Heart left ventricle (tissue), 16 donors: Measurements from ENCODE around the gene THOC7. TPM values are rescaled to one million over a fixed set of nuclear protein-coding genes. Genes with fewer than 3 reads are reported as not detected.

Experiments
- ATAC-seq, 4 donors: fragments of 200-7000 bp; cut with Tn5 transposase; one replicate each; pipeline ENCODE4 v1.9.1; 2020 to 2022; ENCODE audit warnings: moderate library complexity in 4 of 4, mild to moderate bottlenecking in 3 of 4, moderate number of reproducible peaks in 1 of 4
- DNase-seq, 5 donors: peaks; one replicate each; pipeline ENCODE4 v3.0.0-alpha.2; 2020
- H3K27ac ChIP-seq, 12 donors: fragments of 200-600 bp; sonication (generic) in 4 of 12; one replicate each; pipeline versions ENCODE4 v1.5.0 to v1.8.0; 2016 to 2022; ENCODE audit warnings: mild to moderate bottlenecking in 2 of 12
- H3K27me3 ChIP-seq, 9 donors: fragments of 200-600 bp; sonication (generic) in 2 of 9; one replicate each; pipeline versions ENCODE4 v1.5.1 to v1.8.0; 2016 to 2022; ENCODE audit warnings: mild to moderate bottlenecking in 3 of 9
- H3K36me3 ChIP-seq, 9 donors: fragments of 200-600 bp; sonication (generic) in 2 of 9; one replicate each; pipeline versions ENCODE4 v1.5.0 to v1.8.0; 2018 to 2022; ENCODE audit warnings: mild to moderate bottlenecking in 2 of 9
- H3K4me1 ChIP-seq, 12 donors: fragments of 200-600 bp; sonication (generic) in 4 of 12; one replicate each; pipeline versions ENCODE4 v1.5.0 to v1.8.0; 2016 to 2022; ENCODE audit warnings: mild to moderate bottlenecking in 3 of 12
- H3K4me3 ChIP-seq, 12 donors: fragments of 200-600 bp; sonication (generic) in 4 of 12; one replicate each; pipeline versions ENCODE4 v1.5.0 to v1.8.0; 2017 to 2022; ENCODE audit warnings: mild to moderate bottlenecking in 9 of 12, moderate library complexity in 4 of 12
- H3K9me3 ChIP-seq, 12 donors: fragments of 200-600 bp; sonication (generic) in 4 of 12; one replicate each; pipeline versions ENCODE4 v1.5.0 to v1.8.0; 2016 to 2022; ENCODE audit warnings: mild to moderate bottlenecking in 1 of 12
- CTCF ChIP-seq, 12 donors: fragments of 200-600 bp; sonication (generic) in 4 of 12; IDR thresholded peaks; one replicate each; pipeline versions ENCODE4 v1.5.0 to v1.8.0; 2018 to 2022; ENCODE audit warnings: antibody characterized with exemption in 12 of 12, mild to moderate bottlenecking in 5 of 12
- POLR2A ChIP-seq, 2 donors: fragments of 450-650 bp; IDR thresholded peaks; one replicate each; pipeline ENCODE4 v1.6.1; 2017; ENCODE audit warnings: antibody characterized with exemption in 2 of 2, mild to moderate bottlenecking in 2 of 2, moderate library complexity in 2 of 2
- WGBS, 4 donors: extraction: QIAGEN DNeasy Blood & Tissue Kit in 2 of 4; methylation state at CpG; one replicate each; pipeline versions ENCODE4 v1.1.5 to v1.1.7; 2013 to 2018; 5-methylcytosine and 5-hydroxymethylcytosine counted together
- intact Hi-C, 10 donors: fragments of 100-400 bp; cut with DNase I; formaldehyde crosslinking; loops; one replicate each; pipeline versions ENCODE4 v1.11.1 to v1.14.2; 2022
- polyA plus RNA-seq, 2 donors: library from polyadenylated mRNA; stranded (reverse); fragments of 200-250 nt; gene quantifications; one replicate each; pipeline ENCODE4 v1.2.3, GENCODE V29; 2013
- total RNA-seq, 9 donors: library from RNA; depleted of rRNA in 2 of 9; stranded (reverse); fragments of >200 nt in 2 of 9; fragmentation: NEBNext Ultra II Directional in 3 of 9; extraction: Animal tissue kit (Norgen Biotek cat#: 25700) in 3 of 9; gene quantifications; one replicate each; pipeline versions ENCODE4 v1.1.0 to v1.2.4, GENCODE V29; 2016 to 2023
- donor health status: ischemic (EF 13 %, LVEDD 7.1; RV severe dilation, severe dysfunction).
- donor health status: healthy with polysubstance abuse.
- donor health status: DM: no; HTN: yes; CAD: no.
- donor health status: DM: no; HTN: no; CAD: no.
- donor health status: ischemic (EF 25% LVEDD 6.9; RV normal size, moderate dysfunction).
- donor health status: ischemic (EF 25% LVEDD 5.7; RV mildly dilated, moderate dysfunction).
- donor health status: healthy.
- donor health status: DM: yes; HTN: yes; CAD: no.
- donor health status: ischemic (EF 35%, LVEDD 5.7; RV mildly dilated, moderate dysfunction).
- donor health status: nonischemic (EF 11% LVEDD 7.7; RV severe dilation, severe dysfunction).
- donor health status: DM: yes; HTN: yes; CAD: no.
- donor health status: PGD.
- donor health status: ischemic (EF 29% LVEDD 5.4; RV normal size, mild dysfunction).
- donor health status: nonischemic (EF 23%, LVEDD 6.1; RV moderate dilation, normal function).

The THOC7 gene
- total and polyA plus RNA-seq, 11 donors = 63.6 to 171 (median 77.4) TPM

- H3K27me3 ChIP-seq = no peaks in the 10 kb centered on the region
- peaks cover 0 to 33% (median 15%) of the 10 kb centered on the region in 12 donors for H3K4me1 ChIP-seq
- H3K36me3 ChIP-seq = no peaks in the 10 kb centered on the region
- no peak overlapping the region for H3K27ac ChIP-seq
- ATAC-seq (peak in 1 of 4 donors; percentile 38), DNase-seq (no peak)
- WGBS, 4 donors = 96 to 97% (median 97%) methylated on average over 2 of the region's 2 CpGs
- no peak overlapping the region for H3K4me3 ChIP-seq
- TF ChIP-seq POLR2A (IDR thresholded peaks at IDR 0.05) = no peak
- no peak for TF ChIP-seq CTCF (IDR thresholded peaks at IDR 0.05)
- H3K9me3 ChIP-seq = no peaks in the 10 kb centered on the region
- intact Hi-C loops = no loop called here
Measured at GRCh38 chr3:63872135-63872924, 8.7 kb upstream of the THOC7 start.

GRCh38 chr3:63870615-63871005, 7.0 kb upstream of the THOC7 start:
- no peaks in the 10 kb centered on the region for H3K27me3 ChIP-seq
- H3K4me1 ChIP-seq = peaks cover 0 to 21% (median 4%) of the 10 kb centered on the region in 12 donors
- DNase-seq (no peak), ATAC-seq (no peak)
- WGBS, 4 donors = 50 to 71% (median 64%) methylated on average over 2 of the region's 2 CpGs
- H3K4me3 ChIP-seq = no peak overlapping the region
- TF ChIP-seq POLR2A (IDR thresholded peaks at IDR 0.05) (no peak), CTCF (IDR thresholded peaks at IDR 0.05) (no peak)
- no peak overlapping the region for H3K27ac ChIP-seq
- intact Hi-C loops = no loop called here
- peaks cover 0 to 7% (median 0%) of the 10 kb centered on the region in 9 donors for H3K36me3 ChIP-seq
- no peaks in the 10 kb centered on the region for H3K9me3 ChIP-seq

GRCh38 chr3:63869940-63870614, 6.5 kb upstream of the THOC7 start:
- Histone ChIP-seq H3K4me3 (no peak overlapping the region), H3K9me3 (no peaks in the 10 kb centered on the region), H3K27me3 (no peaks in the 10 kb centered on the region), H3K4me1 (peaks cover 0 to 25% (median 6%) of the 10 kb centered on the region in 12 donors), H3K36me3 (peaks cover 0 to 7% (median 0%) of the 10 kb centered on the region in 9 donors), H3K27ac (no peak overlapping the region)
- intact Hi-C loops = loop anchor here in 5 of 10 donors (5.0 to 10.0 kb wide), 3 partner anchors 32 to 125 kb away; partner anchors contain the start of gene SCAANT1 (in 1 of the 5)
- TF ChIP-seq CTCF (IDR thresholded peaks at IDR 0.05) = no peak
- TF ChIP-seq POLR2A (IDR thresholded peaks at IDR 0.05) = no peak
- 85 to 91% (median 88%) methylated on average over 3 of the region's 3 CpGs for WGBS, 4 donors
- ATAC-seq (no peak), DNase-seq (no peak)

GRCh38 chr3:63867225-63867624, 3.6 kb upstream of the THOC7 start:
- H3K4me3 ChIP-seq = no peak overlapping the region
- H3K27me3 ChIP-seq = no peaks in the 10 kb centered on the region
- intact Hi-C loops = loop anchor here in 5 of 10 donors (5.0 to 10.0 kb wide), 3 partner anchors 35 to 128 kb away; partner anchors contain the start of gene SCAANT1 (in 1 of the 5)
- 95 to 100% (median 96%) methylated on average over 1 of the region's 1 CpG for whole genome bisulfite sequencing, 4 donors
- H3K4me1 ChIP-seq = peaks cover 3 to 26% (median 16%) of the 10 kb centered on the region in 12 donors
- no peak for TF ChIP-seq CTCF (IDR thresholded peaks at IDR 0.05)
- no peak for TF ChIP-seq POLR2A (IDR thresholded peaks at IDR 0.05)
- no peak for ATAC-seq
- H3K27ac ChIP-seq = no peak overlapping the region
- DNase-seq = no peak
- H3K9me3 ChIP-seq = no peaks in the 10 kb centered on the region
- peaks cover 0 to 7% (median 0%) of the 10 kb centered on the region in 9 donors for H3K36me3 ChIP-seq
